NT2/D1 (cell line): ENCODE data around the gene SOX5.

ENCODE experiments used
- DNase-seq: peaks from one replicate; pipeline ENCODE4 v3.0.0-alpha.2; 2011; ENCODE audit warnings: low read depth, low spot score
- H3K27me3 ChIP-seq: 2 replicates; pipeline ENCODE4 v1.6.0; 2011; ENCODE audit warnings: mild to moderate bottlenecking; ENCODE audit not compliant: insufficient read length, insufficient read depth
- H3K36me3 ChIP-seq: 2 replicates; pipeline ENCODE4 v1.6.1; 2011; ENCODE audit warnings: mild to moderate bottlenecking, low read length, mixed read lengths; ENCODE audit not compliant: insufficient read depth, insufficient read length
- H3K4me1 ChIP-seq: 2 replicates; pipeline ENCODE4 v1.5.1; 2011; ENCODE audit not compliant: insufficient read depth, insufficient read length
- H3K4me3 ChIP-seq: 2 replicates; pipeline ENCODE4 v1.5.1; 2011; ENCODE audit warnings: low read depth; ENCODE audit not compliant: insufficient read length
- H3K9ac ChIP-seq: 2 replicates; pipeline ENCODE4 v1.6.0; 2011; ENCODE audit warnings: low read depth; ENCODE audit not compliant: insufficient read length
- H3K9me3 ChIP-seq: 2 replicates; pipeline ENCODE4 v1.5.1; 2011; ENCODE audit warnings: mild to moderate bottlenecking, low read length; ENCODE audit not compliant: insufficient read depth
- SUZ12 ChIP-seq: IDR thresholded peaks from 2 replicates; pipeline ENCODE4 v1.6.1; 2011; ENCODE audit not compliant: insufficient read length, insufficient read depth; ENCODE audit errors: extremely low read depth
- YY1 ChIP-seq: IDR thresholded peaks from 2 replicates; pipeline ENCODE4 v1.6.1; 2011; ENCODE audit not compliant: insufficient read length, insufficient read depth
- ZNF274 ChIP-seq: IDR thresholded peaks from 2 replicates; pipeline ENCODE4 v1.6.1; 2011; ENCODE audit warnings: mild to moderate bottlenecking, low read depth, low read length

SOX5 gene

GRCh38 chr12:23909551-23909950 is 39.9 kb downstream of the SOX5 start:
- no peaks in the 10 kb centered on the region for H3K27me3 ChIP-seq
- no peaks in the 10 kb centered on the region for H3K4me1 ChIP-seq
- H3K9ac ChIP-seq: no peak overlapping the region
- TF ChIP-seq ZNF274: no peak
- TF ChIP-seq YY1: no peak
- no peak for TF ChIP-seq SUZ12
- no peak overlapping the region for H3K4me3 ChIP-seq
- no peak for DNase-seq
- no peaks in the 10 kb centered on the region for H3K36me3 ChIP-seq
- H3K9me3 ChIP-seq: no peaks in the 10 kb centered on the region

GRCh38 chr12:23906329-23906728 is 43.1 kb downstream of the SOX5 start:
- Histone ChIP-seq H3K4me1 (no peaks in the 10 kb centered on the region), H3K36me3 (no peaks in the 10 kb centered on the region), H3K27me3 (no peaks in the 10 kb centered on the region), H3K9ac (no peak overlapping the region), H3K9me3 (no peaks in the 10 kb centered on the region), H3K4me3 (no peak overlapping the region)
- DNase-seq: no peak
- TF ChIP-seq SUZ12 (no peak), ZNF274 (no peak), YY1 (no peak)

GRCh38 chr12:23899434-23899833 is 50.0 kb downstream of the SOX5 start:
- Histone ChIP-seq H3K4me3 (no peak overlapping the region), H3K36me3 (no peaks in the 10 kb centered on the region), H3K9me3 (no peaks in the 10 kb centered on the region; the same call in 1 of the 2 replicates), H3K27me3 (no peaks in the 10 kb centered on the region), H3K4me1 (no peaks in the 10 kb centered on the region), H3K9ac (no peak overlapping the region)
- no peak for DNase-seq
- TF ChIP-seq SUZ12 (no peak), ZNF274 (no peak), YY1 (no peak)

- TF ChIP-seq ZNF274: no peak
- no peak for TF ChIP-seq YY1
- TF ChIP-seq SUZ12: no peak
- Histone ChIP-seq H3K27me3 (no peaks in the 10 kb centered on the region), H3K36me3 (no peaks in the 10 kb centered on the region), H3K4me3 (no peak overlapping the region), H3K4me1 (no peaks in the 10 kb centered on the region), H3K9me3 (no peaks in the 10 kb centered on the region; the same call in 1 of the 2 replicates), H3K9ac (no peak overlapping the region)
- DNase-seq: no peak
These were observed 51.3 kb downstream of the SOX5 start for GRCh38 chr12:23898121-23898520.

GRCh38 chr12:23895792-23896218 is 53.7 kb downstream of the SOX5 start:
- H3K36me3 ChIP-seq: no peaks in the 10 kb centered on the region
- no peak overlapping the region for H3K9ac ChIP-seq
- DNase-seq: peak; percentile 93
- H3K4me1 ChIP-seq: no peaks in the 10 kb centered on the region
- H3K4me3 ChIP-seq: no peak overlapping the region
- H3K9me3 ChIP-seq: no peaks in the 10 kb centered on the region
- TF ChIP-seq SUZ12: no peak
- no peak for TF ChIP-seq ZNF274
- TF ChIP-seq YY1: no peak
- H3K27me3 ChIP-seq: no peaks in the 10 kb centered on the region

GRCh38 chr12:23893611-23894010 is 55.9 kb downstream of the SOX5 start:
- Histone ChIP-seq H3K4me3 (no peak overlapping the region), H3K36me3 (no peaks in the 10 kb centered on the region), H3K4me1 (no peaks in the 10 kb centered on the region), H3K9me3 (no peaks in the 10 kb centered on the region), H3K9ac (no peak overlapping the region), H3K27me3 (no peaks in the 10 kb centered on the region)
- no peak for TF ChIP-seq SUZ12
- no peak for TF ChIP-seq YY1
- no peak for TF ChIP-seq ZNF274
- DNase-seq: no peak

GRCh38 chr12:23891115-23891514 is 58.4 kb downstream of the SOX5 start:
- Histone ChIP-seq H3K36me3 (no peaks in the 10 kb centered on the region), H3K4me3 (no peak overlapping the region), H3K27me3 (no peaks in the 10 kb centered on the region), H3K9me3 (no peaks in the 10 kb centered on the region), H3K4me1 (no peaks in the 10 kb centered on the region), H3K9ac (no peak overlapping the region)
- TF ChIP-seq SUZ12: no peak
- no peak for TF ChIP-seq YY1
- no peak for TF ChIP-seq ZNF274
- no peak for DNase-seq

GRCh38 chr12:23889069-23889440 is 60.4 kb downstream of the SOX5 start:
- no peaks in the 10 kb centered on the region for H3K27me3 ChIP-seq
- no peaks in the 10 kb centered on the region for H3K4me1 ChIP-seq
- H3K36me3 ChIP-seq: no peaks in the 10 kb centered on the region
- no peak overlapping the region for H3K9ac ChIP-seq
- no peak for DNase-seq
- H3K4me3 ChIP-seq: no peak overlapping the region
- no peaks in the 10 kb centered on the region for H3K9me3 ChIP-seq
- TF ChIP-seq ZNF274 (no peak), YY1 (no peak), SUZ12 (no peak)
